ENCODE data around the gene EXOSC3.
"Not testable (repeated sequence)": the region's sequence is repeated elsewhere in the genome, so short reads cannot be mapped to it uniquely, and the experiment has no call there.

EXOSC3 gene

DNA sequence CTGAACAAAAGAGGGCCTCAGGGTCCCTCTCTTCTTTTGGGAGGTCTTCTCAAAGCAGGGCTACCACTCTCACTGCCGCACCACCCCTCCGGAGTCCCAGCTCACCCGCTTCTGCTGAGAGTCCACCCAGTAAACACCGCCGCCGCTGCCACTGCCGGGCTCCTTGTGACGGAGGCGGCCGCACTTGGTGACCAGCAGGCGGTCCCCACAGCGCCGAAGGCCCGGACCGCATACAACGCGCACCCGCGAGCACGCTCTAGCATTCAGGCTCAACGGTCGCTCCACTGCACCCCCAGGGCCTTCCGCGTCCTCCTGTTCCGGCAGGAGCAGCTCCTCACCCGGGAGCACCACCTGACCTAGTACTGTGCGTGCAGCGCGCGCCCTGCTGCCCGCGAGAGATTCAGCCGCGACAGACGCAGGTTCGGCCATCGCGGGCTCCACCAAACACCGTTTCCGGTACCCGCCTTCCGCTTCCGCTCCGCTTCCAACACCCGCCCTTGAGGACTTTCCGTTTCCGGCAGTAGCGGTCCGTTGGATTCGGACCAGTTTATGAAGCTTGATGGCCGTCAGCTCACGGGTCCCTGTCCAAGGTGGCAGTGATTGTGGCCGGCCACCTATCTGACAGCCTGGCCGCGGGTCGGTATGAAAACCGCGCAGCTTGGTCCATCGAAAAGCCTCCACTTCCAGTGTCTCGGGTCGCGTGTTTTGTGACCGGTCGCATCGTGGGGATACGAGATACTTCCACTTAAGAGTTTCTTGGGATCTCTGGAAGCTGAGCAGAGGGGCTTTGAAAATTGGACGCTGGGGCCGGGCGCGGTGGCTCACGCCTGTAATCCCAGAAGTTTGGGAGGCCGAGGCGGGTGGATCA is at the start of gene EXOSC3:
Gene EXOSC3, minus strand, starts transcription at position 449 of the 868 bp plus-strand sequence. Its CDS starts 20 bp downstream, at position 429.
- DNase-seq: peak; percentile 83

DNA sequence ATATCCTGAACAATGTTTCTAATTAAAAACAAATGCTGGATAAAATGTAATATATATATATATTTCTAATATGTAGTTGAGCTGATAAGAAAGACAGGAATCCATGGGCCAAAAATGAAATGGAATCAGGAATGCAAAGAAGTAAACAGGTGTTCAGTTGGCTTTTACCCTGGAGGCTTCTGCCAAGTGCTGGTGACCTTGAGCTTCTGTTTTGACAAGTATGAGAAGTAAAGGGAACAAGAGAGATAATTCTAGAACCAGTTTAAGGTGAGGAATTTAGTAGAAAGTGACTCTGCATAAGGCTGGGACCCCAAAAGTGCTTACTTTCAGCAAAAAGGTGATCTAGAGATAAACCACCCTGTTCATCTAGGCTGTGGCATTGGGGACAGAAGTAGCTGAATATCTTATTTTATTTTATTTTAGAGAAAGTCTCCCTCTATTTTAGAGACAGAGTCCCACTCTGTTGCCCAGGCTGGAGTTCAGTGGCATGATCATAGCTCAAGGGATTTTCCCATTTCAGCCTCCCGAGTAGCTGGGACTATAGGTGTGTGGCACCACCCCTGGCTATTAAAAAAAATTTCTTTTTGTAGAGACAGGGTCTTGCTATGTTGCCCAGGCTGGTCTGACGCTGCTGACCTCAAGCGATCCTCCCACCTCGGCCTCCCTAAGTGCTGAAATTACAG is 42.8 kb upstream of the EXOSC3 start:
- DNase-seq: no peak

DNA sequence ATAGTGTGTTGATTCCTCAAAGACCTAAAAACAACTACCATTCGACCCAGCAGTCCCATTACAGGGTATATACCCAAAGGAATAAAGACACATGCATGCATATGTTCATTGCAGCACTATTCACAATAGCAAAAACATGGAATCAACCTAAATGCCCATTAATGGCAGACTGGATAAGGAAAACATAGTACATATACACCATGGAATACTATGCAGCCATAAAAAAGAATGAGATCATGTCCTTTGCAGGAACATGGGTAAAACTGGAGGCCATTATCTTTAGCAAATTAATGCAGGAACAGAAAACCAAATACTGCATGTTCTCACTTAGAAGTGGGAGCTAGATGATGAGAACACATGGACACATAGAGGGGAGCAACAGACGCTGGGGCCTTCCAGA is 40.3 kb upstream of the EXOSC3 start:
- DNase-seq: not testable (repeated sequence)

DNA sequence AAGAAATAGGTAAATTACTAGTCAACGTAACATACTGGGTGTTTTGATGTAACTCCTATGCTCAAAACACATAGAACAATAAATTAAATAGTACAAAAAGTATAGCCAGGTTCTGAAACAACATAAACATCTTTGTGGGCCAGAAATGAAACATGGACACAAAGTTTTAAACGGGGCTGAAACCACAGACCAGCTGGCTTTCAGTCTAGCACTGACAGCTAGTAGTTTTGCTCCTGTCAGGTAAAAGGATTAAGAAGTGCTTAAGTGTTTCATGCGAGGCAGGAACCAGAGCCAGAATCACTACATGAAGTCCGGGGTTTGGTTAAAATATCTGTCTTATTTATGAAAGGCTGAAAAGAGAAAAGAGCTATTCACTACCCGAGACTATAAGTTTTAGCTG is 35.3 kb upstream of the EXOSC3 start:
- no peak for DNase-seq

DNA sequence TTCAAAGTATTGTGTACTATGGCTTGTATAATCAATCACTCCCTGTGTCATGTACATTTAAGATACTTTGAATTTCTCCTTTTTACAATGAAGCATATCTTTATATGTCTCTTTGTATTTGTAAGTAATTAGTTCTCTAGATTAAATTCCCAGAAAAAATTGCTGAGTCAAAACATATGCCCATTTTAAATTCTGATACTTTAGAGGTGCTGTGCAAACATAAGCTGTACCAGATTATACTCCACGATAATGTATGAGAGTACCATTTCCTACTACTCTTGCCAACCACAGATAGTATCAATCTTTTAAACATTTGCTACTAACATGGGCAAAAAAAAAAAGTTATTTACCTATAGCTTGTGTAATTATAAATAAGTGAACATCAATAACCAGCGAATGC is 34.0 kb upstream of the EXOSC3 start:
- DNase-seq: no peak

DNA sequence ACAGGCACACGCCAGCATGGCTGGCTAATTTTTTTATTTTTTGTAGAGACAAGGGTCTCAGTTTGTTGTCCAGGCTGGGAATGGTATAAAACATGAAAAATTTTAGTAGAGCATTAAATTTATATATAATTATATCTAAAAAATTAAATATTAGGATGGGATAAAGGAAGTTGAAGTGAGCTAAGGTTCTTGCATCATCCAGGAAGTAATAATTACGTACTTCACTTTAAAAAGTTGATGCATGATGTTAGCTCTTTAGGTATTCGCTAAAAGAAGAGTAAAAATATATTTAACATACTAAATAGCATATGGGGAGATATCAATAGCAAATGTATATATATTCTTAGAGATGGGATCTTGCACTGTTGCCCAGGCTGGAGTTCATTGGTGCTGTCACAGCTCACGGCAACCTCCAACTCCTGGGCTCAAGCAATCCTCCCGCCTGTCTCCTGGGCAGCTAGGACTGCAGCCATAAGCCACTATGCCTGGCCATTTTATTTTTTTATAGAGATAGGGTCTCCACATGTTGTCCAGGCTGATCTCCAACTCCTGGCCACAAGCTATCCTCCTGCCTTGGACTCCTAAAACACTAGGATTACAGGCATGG is 28.0 kb upstream of the EXOSC3 start:
- DNase-seq: no peak

DNA sequence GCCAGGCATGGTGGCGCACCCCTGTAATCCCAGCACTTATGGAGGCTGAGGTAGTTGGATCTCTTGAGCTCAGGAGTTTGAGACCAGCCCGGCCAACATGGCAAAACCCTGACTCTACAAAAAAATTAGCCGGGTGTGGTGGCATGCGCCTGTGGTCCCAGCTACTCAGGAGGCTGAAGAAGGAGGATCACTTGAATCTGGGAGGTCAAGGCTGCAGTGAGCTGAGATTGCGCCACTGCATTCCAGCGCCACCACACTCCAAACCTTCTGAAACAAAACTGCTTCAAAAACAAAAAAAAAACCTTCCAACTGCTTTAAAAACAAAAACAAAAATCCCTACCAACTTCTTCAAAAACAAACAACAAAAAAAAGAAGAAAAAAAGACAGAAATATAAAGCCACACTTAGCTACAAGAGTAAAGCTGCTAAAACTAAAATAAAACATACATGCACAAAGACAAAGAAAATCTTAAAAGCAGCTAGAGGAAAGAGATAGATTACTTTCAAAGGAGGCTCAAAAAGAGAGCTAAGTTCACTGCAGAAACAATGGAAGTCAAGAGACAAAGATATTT is 27.1 kb upstream of the EXOSC3 start:
- no peak for DNase-seq

DNA sequence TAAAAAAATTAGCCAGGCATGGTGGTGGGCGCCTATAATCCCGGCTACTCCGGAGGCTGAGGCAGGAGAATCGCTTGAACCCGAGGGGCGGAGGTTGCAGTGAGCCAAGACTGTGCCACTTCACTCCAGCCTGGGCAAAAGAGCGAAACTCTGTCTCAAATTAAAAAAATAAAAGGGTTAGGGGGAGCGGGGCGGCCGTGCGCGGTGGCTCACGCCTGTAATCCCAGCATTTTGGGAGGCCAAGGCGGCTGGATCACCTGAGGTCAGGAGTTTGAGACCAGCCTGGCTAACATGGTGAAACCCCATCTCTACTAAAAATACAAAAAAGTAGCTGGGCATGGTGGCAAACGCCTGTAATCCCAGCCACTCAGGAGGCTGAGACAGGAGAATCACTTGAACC is 24.8 kb upstream of the EXOSC3 start:
- DNase-seq: not testable (repeated sequence)

DNA sequence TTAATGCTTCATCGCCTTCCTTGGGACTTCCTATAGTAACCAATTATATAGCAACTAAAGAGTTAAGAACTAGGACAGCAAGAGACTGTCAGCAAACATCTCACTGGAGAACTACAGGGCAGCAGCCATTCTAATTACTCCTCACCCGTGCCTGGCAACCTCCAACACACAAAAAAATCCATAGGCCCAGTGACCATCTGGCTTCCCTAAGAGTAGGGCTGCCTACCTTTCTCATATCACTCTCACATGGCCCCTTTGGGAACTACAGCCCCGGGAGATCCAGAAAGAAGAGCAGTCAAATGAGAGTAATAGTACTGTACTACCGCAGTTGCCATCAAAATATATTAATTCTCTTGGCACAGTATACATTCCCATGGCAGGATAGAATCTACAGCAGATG is 21.4 kb upstream of the EXOSC3 start:
- DNase-seq: no peak

DNA sequence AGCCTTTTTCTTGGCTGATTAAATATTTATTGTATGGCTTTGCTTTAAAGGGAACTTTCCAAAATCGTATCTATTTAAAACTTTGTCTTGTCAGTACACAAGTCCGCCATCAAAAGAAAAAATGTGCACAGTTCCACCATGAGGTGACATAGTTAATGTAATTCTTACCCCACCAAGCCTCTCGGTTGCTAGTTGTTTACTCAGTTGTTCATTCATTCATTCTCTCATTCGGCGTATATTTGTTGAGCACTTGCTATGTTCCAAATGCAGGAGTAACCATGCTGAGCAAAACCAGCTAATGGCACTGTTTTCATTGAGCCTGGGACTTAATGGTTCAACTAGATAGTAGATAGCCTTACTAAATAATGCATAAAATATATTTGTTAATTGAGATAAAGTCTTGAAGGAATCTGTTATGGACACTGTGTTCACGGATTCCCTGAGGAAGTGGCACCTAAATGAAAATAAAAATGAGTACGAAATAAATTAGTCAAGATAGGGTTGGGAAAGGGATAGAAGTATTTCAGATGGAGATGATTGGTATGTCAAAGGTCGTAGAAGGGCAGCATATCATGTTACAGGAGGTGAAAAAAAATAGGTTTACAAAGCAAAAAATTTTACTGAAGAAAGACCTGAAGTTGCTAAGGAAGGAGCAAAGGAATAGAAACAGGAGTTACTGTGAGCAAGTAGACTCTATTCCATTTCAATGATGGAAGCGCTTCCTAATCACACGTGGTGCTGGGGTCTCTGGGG is 17.3 kb upstream of the EXOSC3 start:
- DNase-seq: no peak

DNA sequence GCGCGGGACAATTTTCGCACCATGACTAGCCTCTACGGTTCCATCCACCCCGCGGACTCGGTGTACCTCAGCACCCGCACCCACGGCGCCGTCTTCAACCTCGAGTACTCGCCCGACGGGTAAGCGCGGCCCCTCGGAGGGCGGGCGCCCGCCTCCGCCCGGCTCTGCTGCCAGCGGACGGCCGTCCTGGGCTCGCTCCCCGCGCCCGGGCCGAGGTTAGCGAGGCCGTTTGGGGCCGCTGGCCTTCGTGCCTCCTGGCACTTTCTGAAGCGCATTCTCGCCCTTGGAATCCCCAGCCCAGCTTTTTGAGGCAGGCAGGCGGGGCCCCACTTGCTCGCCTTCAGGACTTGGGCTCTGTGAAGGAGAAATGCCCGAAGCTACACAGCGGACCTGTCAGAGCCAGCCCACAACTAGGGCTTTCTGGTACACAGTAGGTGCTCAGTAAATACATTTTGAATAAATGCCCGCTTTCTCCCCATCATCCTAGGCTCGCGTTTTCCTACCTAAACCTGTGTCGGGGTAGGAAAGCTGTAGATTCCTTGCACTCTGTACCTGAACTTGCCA is 16.5 kb upstream of the EXOSC3 start:
- no peak for DNase-seq

DNA sequence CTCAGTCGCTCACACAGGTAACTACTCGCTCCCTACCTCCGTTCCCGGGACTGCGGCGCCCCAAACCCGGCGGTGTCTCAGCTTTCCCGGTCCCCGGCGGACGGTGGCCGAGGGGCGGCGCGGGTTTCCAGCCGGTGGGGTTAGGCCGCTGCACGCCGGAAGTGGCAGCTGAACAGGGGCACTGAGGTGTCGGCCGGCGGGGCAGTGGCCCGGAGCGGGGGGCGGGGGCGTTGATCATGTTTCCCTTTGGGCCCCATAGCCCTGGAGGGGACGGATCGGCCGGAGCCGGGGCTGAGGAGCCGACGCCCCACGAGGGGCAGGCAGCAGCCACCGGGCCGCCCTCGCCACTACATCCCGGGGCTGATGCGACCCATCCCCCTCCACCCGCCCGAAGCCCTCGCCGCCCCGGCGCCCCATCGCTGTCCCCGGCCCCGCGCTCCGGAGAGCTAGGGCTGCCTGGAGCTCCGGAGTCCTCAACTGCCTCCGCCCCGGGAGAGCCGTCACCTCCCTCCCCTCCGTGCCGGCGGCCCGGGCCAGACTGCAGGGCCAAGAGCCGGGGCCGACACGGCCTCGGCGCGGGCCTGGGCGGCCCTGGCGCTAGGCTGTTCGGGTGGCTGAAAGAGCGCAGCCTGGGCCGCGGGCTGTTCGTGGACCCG is 15.9 kb upstream of the EXOSC3 start, which contains the start of gene DCAF10:
Gene DCAF10, plus strand, starts transcription at position 167 of the 656 bp plus-strand sequence. Its CDS starts 70 bp downstream, at position 237.
- peak; percentile 33 for DNase-seq

DNA sequence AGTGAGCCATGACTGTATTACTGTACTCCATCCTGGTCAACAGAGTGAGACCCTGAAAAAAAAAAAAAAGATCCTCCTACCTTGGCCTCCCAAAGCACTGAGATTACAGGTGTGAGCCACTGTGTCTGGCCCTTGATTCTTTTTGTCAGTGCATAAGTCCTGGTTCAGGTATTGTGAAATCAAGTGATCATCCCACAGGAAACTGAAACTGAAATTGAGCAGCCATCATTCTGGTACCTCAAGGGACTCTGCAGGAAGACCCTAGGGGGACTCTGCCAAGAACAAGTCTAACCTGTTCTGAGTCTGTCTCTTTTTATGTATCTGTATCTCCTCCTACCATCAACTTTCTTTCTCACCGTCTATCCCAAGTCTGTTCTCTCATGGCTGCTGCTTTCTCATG is 13.8 kb upstream of the EXOSC3 start:
- no peak for DNase-seq

DNA sequence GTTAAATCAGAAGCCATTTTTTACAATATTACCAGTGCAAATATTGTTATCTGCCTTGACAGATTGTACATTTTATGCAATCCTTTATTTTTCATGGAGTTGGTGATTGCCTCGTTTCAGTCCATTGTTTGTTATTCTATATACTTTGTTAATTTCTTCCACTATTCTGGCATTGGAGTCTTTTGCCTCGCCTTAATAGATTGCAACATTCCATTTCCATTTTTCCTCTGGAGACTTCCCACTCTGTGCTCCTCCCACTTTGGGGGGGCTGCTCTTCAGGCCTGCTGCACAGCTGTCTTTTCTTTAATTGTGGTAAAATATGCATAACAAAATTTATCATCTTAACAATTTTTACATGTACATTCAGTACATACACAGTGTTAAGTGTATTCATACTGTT is 11.4 kb upstream of the EXOSC3 start:
- no peak for DNase-seq

DNA sequence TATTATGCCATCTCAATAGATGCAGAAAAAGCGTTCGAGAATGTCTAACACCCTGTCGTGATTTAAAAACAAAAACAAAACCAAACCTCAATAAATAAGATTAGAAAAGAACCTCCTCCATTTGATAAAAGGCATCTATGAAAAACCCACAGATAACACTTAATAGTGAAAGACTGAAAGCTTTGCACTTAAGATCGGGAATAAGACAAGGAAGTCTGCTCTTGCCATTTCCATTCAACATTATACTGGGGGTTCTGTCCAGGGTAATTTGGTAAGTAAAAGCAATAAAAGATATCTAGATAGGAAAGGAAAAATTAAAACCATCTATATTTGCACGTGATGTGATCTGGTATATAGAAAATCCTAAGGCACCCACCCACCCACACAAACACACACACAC is 7.3 kb upstream of the EXOSC3 start:
- no peak for DNase-seq

DNA sequence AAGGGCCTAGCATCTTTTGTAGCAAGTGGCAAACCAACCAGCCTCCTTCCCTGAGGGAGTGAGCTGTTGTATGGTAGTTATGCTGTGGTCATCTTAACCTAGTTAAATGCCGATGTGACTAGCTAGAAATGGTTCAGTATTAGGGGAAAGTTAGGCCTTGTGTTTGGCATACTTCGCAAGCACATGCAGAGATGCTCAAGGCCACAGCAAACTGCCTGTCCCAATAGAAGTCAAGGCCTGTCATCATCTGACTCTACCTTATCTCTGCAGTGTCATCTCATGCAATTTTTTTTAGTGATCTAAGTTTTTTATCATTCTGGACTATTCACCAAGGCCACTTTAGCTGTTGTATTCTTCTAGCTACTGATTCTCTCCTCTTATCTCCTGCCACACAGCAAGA is 5.2 kb upstream of the EXOSC3 start:
- DNase-seq: no peak

DNA sequence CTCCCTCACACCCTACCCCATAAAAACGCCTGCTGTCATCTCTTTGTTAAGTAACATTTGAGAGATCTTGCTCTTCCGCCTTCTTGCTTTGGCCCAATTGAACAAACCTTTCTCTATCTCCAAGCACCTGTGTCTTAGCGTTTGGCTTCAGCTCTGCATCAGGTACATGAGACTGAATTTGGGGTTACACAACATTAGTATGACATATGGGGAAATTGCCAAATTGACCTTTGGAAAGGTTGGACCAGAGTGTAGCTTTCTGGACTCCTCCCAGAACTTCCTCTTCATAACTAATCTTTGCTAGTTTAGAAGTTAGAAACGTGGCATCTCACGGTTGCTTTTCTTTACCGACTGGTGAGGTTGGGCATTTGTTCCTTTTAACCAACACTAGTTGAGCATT is 3.5 kb upstream of the EXOSC3 start:
- peak; percentile 92 for DNase-seq

DNA sequence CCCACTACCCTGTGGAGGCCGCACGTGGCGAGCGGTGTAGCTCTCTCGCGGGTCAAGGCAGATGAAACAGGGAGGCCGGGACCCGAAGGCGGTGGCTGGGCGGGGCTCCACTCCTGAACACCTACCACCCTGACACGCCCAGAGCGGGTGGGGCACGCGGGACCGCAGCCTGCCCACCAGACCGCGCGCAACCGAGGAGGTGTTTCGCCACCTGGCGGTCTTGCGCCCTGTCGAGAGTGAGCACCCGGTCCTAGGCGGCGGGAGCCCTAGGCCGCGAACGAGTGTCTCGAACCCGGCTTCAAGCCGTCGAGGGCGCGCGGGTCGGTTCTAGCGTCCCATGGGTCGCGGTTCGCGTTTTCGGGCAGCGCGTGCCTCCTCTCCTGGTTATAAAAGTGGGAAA is 2.2 kb upstream of the EXOSC3 start:
- no peak for DNase-seq

DNA sequence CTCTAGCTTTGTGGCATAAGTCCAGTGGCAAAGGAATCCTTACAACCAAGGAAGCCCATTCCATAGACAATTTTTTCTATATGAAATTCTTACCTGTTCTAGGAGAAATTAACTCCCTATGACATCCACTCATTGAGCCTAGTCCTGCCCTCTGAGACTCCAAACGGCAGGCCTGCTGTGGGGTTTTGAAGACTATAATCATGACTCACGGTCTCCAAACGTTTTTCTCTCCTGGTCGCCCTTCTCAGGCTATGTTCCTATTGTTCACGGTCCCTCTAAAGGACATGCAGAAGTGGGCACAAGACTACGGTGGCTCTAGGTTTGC is 611 bp downstream of the EXOSC3 start:
- DNase-seq: no peak

DNA sequence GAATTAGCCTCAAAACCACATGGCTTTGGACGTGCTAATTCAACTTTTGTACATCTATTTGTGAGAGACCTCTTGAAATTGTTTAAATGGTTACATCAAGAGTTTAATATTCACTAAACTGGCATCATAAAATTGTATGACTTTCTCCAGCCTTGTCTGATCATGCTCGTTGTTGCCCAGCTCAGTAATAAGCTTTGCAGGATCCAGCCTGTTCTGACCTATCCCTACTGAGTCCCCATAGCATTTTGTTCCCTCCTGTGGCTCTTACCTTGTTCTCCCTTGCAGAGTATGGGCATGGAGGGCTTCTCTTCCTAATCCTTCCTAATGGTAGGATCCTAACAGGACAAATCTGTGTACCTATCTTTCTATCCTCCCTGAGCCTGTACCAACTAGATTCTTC is 6.3 kb downstream of the EXOSC3 start:
- no peak for DNase-seq

DNA sequence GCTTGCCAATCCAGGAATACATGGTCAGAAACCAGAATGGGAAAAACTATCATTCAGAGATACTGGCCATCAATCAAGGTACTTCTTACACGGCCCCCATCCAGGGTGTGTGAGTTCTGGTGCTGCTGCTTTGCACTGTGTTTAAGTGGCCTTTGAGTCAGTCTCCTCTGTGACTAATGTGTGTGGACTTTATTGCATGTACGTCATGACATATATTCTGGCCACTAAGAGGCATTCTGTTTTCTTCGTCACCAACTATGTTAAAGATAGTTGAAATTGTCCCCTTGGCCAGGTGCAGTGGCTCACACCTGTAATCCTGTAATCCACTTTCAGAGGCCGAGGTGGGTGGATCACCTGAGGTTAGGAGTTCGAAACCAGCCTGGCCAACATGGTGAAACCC is 8.5 kb downstream of the EXOSC3 start:
- DNase-seq: no peak

Measured in GF-D8 (cell line).